GM23338 (cell line): ENCODE results near the gene EID2B. TPM values are rescaled to one million over a fixed set of nuclear protein-coding genes. Genes with fewer than 3 reads are reported as not detected.

Experiments used
- ATAC-seq: fragments of 200-7000 bp; cut with Tn5 transposase; 3 replicates; pipeline ENCODE4 v1.9.1; 2020
- DNase-seq: peaks from one replicate; pipeline ENCODE4 v3.0.0-alpha.2; 2015; ENCODE audit warnings: low spot score
- H2AFZ ChIP-seq: fragments of 200-600 bp; sonication (generic); 2 replicates; pipeline ENCODE4 v1.8.0; 2016; ENCODE audit warnings: antibody characterized with exemption, mild to moderate bottlenecking, moderate library complexity
- H3F3A ChIP-seq: fragments of 200-600 bp; sonication (generic); replicated peaks from 2 replicates; pipeline ENCODE4 v1.8.0; 2017; ENCODE audit warnings: antibody characterized with exemption, mixed run types, low read depth
- H3K27ac ChIP-seq: fragments of 200-600 bp; sonication (generic); 2 replicates; pipeline ENCODE4 v1.6.1; 2016; ENCODE audit warnings: low read depth
- H3K27me3 ChIP-seq: fragments of 200-600 bp; sonication (generic); 2 replicates; pipeline ENCODE4 v1.8.0; 2016; ENCODE audit warnings: mild to moderate bottlenecking, mixed run types, moderate library complexity; ENCODE audit not compliant: insufficient read depth
- H3K36me3 ChIP-seq: fragments of 200-600 bp; sonication (generic); 2 replicates; pipeline ENCODE4 v1.8.0; 2016; ENCODE audit warnings: mild to moderate bottlenecking; ENCODE audit not compliant: insufficient read depth
- H3K4me1 ChIP-seq: fragments of 200-600 bp; sonication (generic); 2 replicates; pipeline ENCODE4 v1.8.0; 2016; ENCODE audit warnings: mild to moderate bottlenecking, moderate library complexity; ENCODE audit not compliant: insufficient read depth
- H3K4me2 ChIP-seq: fragments of 200-600 bp; sonication (generic); 2 replicates; pipeline ENCODE4 v1.7.1; 2017; ENCODE audit warnings: mixed run types
- H3K4me3 ChIP-seq: fragments of 200-600 bp; sonication (generic); 2 replicates; pipeline ENCODE4 v1.6.1; 2016; ENCODE audit warnings: mixed run types
- H3K79me2 ChIP-seq: fragments of 200-600 bp; sonication (generic); replicated peaks from 2 replicates; pipeline ENCODE4 v1.8.0; 2017; ENCODE audit warnings: mild to moderate bottlenecking; ENCODE audit not compliant: insufficient read depth
- H3K9me2 ChIP-seq: fragments of 200-600 bp; sonication (generic); 2 replicates; pipeline ENCODE4 v1.8.0; 2017; ENCODE audit not compliant: insufficient read depth
- H4K20me1 ChIP-seq: fragments of 200-600 bp; sonication (generic); replicated peaks from 2 replicates; pipeline ENCODE4 v1.8.0; 2017; ENCODE audit warnings: mild to moderate bottlenecking; ENCODE audit not compliant: insufficient read depth
- H3K27ac Mint-ChIP-seq: 2 replicates; pipeline ENCODE4 v1.8.0; 2020; ENCODE audit warnings: inconsistent platforms, mild to moderate bottlenecking, moderate library complexity, mixed read lengths
- H3K27me3 Mint-ChIP-seq: 3 replicates; pipeline ENCODE4 v1.8.0; 2022; ENCODE audit warnings: low read depth, mild to moderate bottlenecking, moderate library complexity, mixed read lengths, inconsistent platforms; ENCODE audit not compliant: insufficient read depth, poor library complexity
- H3K36me3 Mint-ChIP-seq: 3 replicates; pipeline ENCODE4 v1.8.0; 2021; ENCODE audit warnings: low read depth, mild to moderate bottlenecking, inconsistent platforms, moderate library complexity, mixed read lengths
- H3K4me1 Mint-ChIP-seq: 3 replicates; pipeline ENCODE4 v1.8.0; 2020; ENCODE audit warnings: mild to moderate bottlenecking, inconsistent platforms, mixed read lengths
- H3K4me3 Mint-ChIP-seq: 3 replicates; pipeline ENCODE4 v1.8.0; 2021; ENCODE audit warnings: moderate library complexity, mild to moderate bottlenecking, inconsistent platforms, mixed read lengths
- H3K9me3 Mint-ChIP-seq: 3 replicates; pipeline ENCODE4 v1.8.0; 2020; ENCODE audit warnings: moderate library complexity, mild to moderate bottlenecking, inconsistent platforms, mixed read lengths
- CREB1 ChIP-seq: fragments of 250-450 bp; sonication (Bioruptor Pico); IDR thresholded peaks from 2 replicates; pipeline ENCODE4 v1.5.0; 2020; ENCODE audit warnings: low read depth, mild to moderate bottlenecking, moderate library complexity
- CTCF ChIP-seq, 2 experiments: fragments of 200-600 bp in 1 of 2; sonication (generic) in 1 of 2; conservative IDR thresholded peaks; 2 replicates each; pipeline versions ENCODE4 v1.5.1 to v1.6.1; 2016 to 2017; ENCODE audit warnings: antibody characterized with exemption in 2 of 2, low read depth in 2 of 2, mild to moderate bottlenecking in 2 of 2, moderate library complexity in 1 of 2
- ETS1 ChIP-seq: IDR thresholded peaks from 2 replicates; pipeline ENCODE4 v1.6.1; 2016; ENCODE audit warnings: antibody characterized with exemption
- EZH2 ChIP-seq: fragments of 200-600 bp; sonication (generic); IDR thresholded peaks from one replicate; pipeline ENCODE4 v1.8.0; 2017; ENCODE audit warnings: antibody characterized with exemption, mild to moderate bottlenecking, low read depth; ENCODE audit not compliant: unreplicated experiment
- NANOG ChIP-seq: IDR thresholded peaks from 2 replicates; pipeline ENCODE4 v1.6.1; 2016; ENCODE audit warnings: antibody characterized with exemption, borderline replicate concordance
- POLR2AphosphoS5 ChIP-seq: IDR thresholded peaks from 2 replicates; pipeline ENCODE4 v1.6.1; 2016; ENCODE audit warnings: antibody characterized with exemption, low read depth
- REST ChIP-seq: IDR thresholded peaks from one replicate; pipeline ENCODE4 v1.6.1; 2018; ENCODE audit warnings: antibody characterized with exemption; ENCODE audit not compliant: unreplicated experiment
- ZNF331 ChIP-seq: fragments of 250-450 bp; sonication (Bioruptor Pico); IDR thresholded peaks from 2 replicates; pipeline ENCODE4 v1.5.0; 2020; ENCODE audit warnings: low read depth, mild to moderate bottlenecking, moderate library complexity
- polyA plus RNA-seq: library from polyadenylated mRNA; unstranded; fragments of >200 nt; fragmentation: Nextera tagmentation; extraction: Ambion mirVana; gene quantifications from 2 replicates; pipeline ENCODE4 v1.2.1, GENCODE V29; 2016
- total RNA-seq: library from RNA; depleted of rRNA; stranded (reverse); fragments of >200 nt; shearing (Covaris generic); gene quantifications from 2 replicates; pipeline ENCODE4 v1.2.3, GENCODE V29; 2014

The EID2B gene
- total and polyA plus RNA-seq, 2 experiments from 2014 or later = 2.5 to 4.6 TPM

GRCh38 chr19:39497996-39498797 is 34.5 kb downstream of the EID2B start:
- peaks cover 19% of the 10 kb centered on the region for H3K4me1 Mint-ChIP-seq
- Histone ChIP-seq H3F3A (peaks cover 9% of the 10 kb centered on the region), H3K36me3 (no peaks in the 10 kb centered on the region), H3K4me3 (peak overlapping the region; percentile 74), H3K9me2 (0 out of 2 replicates have a peak, but pooled peaks cover 3% of the 10 kb centered on the region), H4K20me1 (no peaks in the 10 kb centered on the region), H3K4me1 (peaks cover 16% of the 10 kb centered on the region), H2AFZ (peak overlapping the region; percentile 97), H3K27ac (no peak overlapping the region), H3K79me2 (no peaks in the 10 kb centered on the region), H3K4me2 (peak overlapping the region; percentile 95), H3K27me3 (peaks cover 62% of the 10 kb centered on the region)
- peak overlapping the region; percentile 73 for H3K4me3 Mint-ChIP-seq
- ATAC-seq = peak; percentile 79
- H3K36me3 Mint-ChIP-seq = peaks cover 7% of the 10 kb centered on the region
- DNase-seq = peak; percentile 89
- TF ChIP-seq ZNF331 (CRISPR knock-in tag) (no peak), ETS1 (no peak), POLR2AphosphoS5 (peak; percentile 64), CTCF (conservative IDR thresholded peaks at IDR 0.05; ENCODE audit: low read depth in 2 of 2) (peak in 1 of 2 experiments; percentile 48; a peak in 3 of 4 replicates)
- no peak overlapping the region for H3K27ac Mint-ChIP-seq
- peaks cover 9% of the 10 kb centered on the region for H3K9me3 Mint-ChIP-seq
- H3K27me3 Mint-ChIP-seq = peaks cover 64% of the 10 kb centered on the region

- H4K20me1 ChIP-seq = no peaks in the 10 kb centered on the region; the same call in 1 of the 2 replicates
- peak overlapping the region; percentile 24; the same call in 1 of the 3 replicates for H3K4me3 Mint-ChIP-seq
These were observed 35.0 kb downstream of the EID2B start for GRCh38 chr19:39497701-39497995.

More at GRCh38 chr19:39497701-39497995, 35.0 kb downstream of the EID2B start:
- H3K36me3 ChIP-seq = no peaks in the 10 kb centered on the region
- peak overlapping the region; percentile 95 for H3K4me2 ChIP-seq
- no peaks in the 10 kb centered on the region for H3K79me2 ChIP-seq
- peaks cover 23% of the 10 kb centered on the region for H3K4me1 Mint-ChIP-seq
- peaks cover 58% of the 10 kb centered on the region for H3K27me3 ChIP-seq
- DNase-seq (no peak), ATAC-seq (no peak)
- H3K36me3 Mint-ChIP-seq = peaks cover 7% of the 10 kb centered on the region
- no peak overlapping the region for H3K27ac Mint-ChIP-seq
- peaks cover 60% of the 10 kb centered on the region for H3K27me3 Mint-ChIP-seq
- TF ChIP-seq NANOG = no peak
- no peak for TF ChIP-seq EZH2
- TF ChIP-seq ZNF331 (CRISPR knock-in tag) = no peak
- no peak for TF ChIP-seq REST
- peak; percentile 29; the same call in 1 of the 2 replicates for TF ChIP-seq CREB1
- peaks cover 20% of the 10 kb centered on the region for H3K4me1 ChIP-seq
- 0 out of 2 replicates have a peak, but pooled peaks cover 3% of the 10 kb centered on the region for H3K9me2 ChIP-seq
- H3K4me3 ChIP-seq = peak overlapping the region; percentile 74
- peaks cover 6% of the 10 kb centered on the region; the same call in 2 of the 3 replicates for H3K9me3 Mint-ChIP-seq
- no peak overlapping the region; the same call in 1 of the 2 replicates for H2AFZ ChIP-seq
- H3K27ac ChIP-seq = no peak overlapping the region
- peaks cover 9% of the 10 kb centered on the region for H3F3A ChIP-seq
